ENCODE results near the gene BTLA. TPM values are rescaled to one million over a fixed set of nuclear protein-coding genes. Genes with fewer than 3 reads are reported as not detected.

BTLA gene
- total RNA-seq (2013): 1.1 TPM
- polyA plus RNA-seq (under 1 TPM in 1 of 3 donors, not detected in 2; 0.05 TPM), polyA minus RNA-seq (0.16 TPM in 1 of 2 replicates, not detected in the other), total RNA-seq (0 to 2.1 (median 0.43) reads per million in 11 experiments)

- Mint-ChIP-seq H3K4me3 (no peak within 1 kb of the TSS), H3K36me3 (no peaks in the 10 kb centered on the region), H3K9me3 (peaks cover 0 to 4% (median 4%) of the 10 kb centered on the region in 7 donors), H3K27ac (peak within 1 kb of the TSS in 2 of 7 donors; percentile 22 to 73), H3K27me3 (ENCODE audit: low read depth in 3 of 3) (no peaks in the 10 kb centered on the region), H3K4me1 (peaks cover 33% of the 10 kb centered on the region)
- peaks cover 17 to 20% of the 10 kb centered on the region in 2 donors for H3K4me1 ChIP-seq (ENCODE audit: control insufficient read depth in 1 of 2, insufficient read depth in 2 of 2, low read length in 2 of 2)
- H4K20me1 ChIP-seq (ENCODE audit: insufficient read depth, low read length): no peaks in the 10 kb centered on the region
- intact Hi-C loops (cut with micrococcal nuclease): no loop called here
- no peaks in the 10 kb centered on the region for H3K9me3 ChIP-seq (replicated peaks in 1 of 2; ENCODE audit: control insufficient read depth in 1 of 2, insufficient read depth in 1 of 2, low read length in 2 of 2)
- no peaks in the 10 kb centered on the region for H3K27me3 ChIP-seq (ENCODE audit: control insufficient read depth in 2 of 2, insufficient read depth in 2 of 2, low read length in 2 of 2)
- H3K9ac ChIP-seq (ENCODE audit: insufficient read depth, low read length, poor library complexity, severe bottlenecking): no peak within 1 kb of the TSS
- H3K4me2 ChIP-seq (replicated peaks; ENCODE audit: extremely low read depth, low read length, poor library complexity, severe bottlenecking): no peak within 1 kb of the TSS
- 83% methylated on average over 5 of the region's 12 CpGs for WGBS (ENCODE audit: insufficient coverage)
- peak within 1 kb of the TSS; percentile 25 for H2AFZ ChIP-seq (ENCODE audit: insufficient read depth, low read depth, low read length, poor library complexity, severe bottlenecking)
- no peak within 1 kb of the TSS for H3K4me3 ChIP-seq (replicated peaks in 1 of 3; ENCODE audit: low read depth in 2 of 3, low read length in 3 of 3)
- TF ChIP-seq, protein P1, sequence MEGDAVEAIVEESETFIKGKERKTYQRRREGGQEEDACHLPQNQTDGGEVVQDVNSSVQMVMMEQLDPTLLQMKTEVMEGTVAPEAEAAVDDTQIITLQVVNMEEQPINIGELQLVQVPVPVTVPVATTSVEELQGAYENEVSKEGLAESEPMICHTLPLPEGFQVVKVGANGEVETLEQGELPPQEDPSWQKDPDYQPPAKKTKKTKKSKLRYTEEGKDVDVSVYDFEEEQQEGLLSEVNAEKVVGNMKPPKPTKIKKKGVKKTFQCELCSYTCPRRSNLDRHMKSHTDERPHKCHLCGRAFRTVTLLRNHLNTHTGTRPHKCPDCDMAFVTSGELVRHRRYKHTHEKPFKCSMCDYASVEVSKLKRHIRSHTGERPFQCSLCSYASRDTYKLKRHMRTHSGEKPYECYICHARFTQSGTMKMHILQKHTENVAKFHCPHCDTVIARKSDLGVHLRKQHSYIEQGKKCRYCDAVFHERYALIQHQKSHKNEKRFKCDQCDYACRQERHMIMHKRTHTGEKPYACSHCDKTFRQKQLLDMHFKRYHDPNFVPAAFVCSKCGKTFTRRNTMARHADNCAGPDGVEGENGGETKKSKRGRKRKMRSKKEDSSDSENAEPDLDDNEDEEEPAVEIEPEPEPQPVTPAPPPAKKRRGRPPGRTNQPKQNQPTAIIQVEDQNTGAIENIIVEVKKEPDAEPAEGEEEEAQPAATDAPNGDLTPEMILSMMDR (IDR thresholded peaks at IDR 0.05): no peak
- no peaks in the 10 kb centered on the region for H3K79me2 ChIP-seq (ENCODE audit: insufficient read depth, low read length)
- no peaks in the 10 kb centered on the region for H3K36me3 ChIP-seq (replicated peaks in 1 of 2; ENCODE audit: control insufficient read depth in 1 of 2, insufficient read depth in 2 of 2, low read length in 2 of 2)
- no peak for DNase-seq
- H3K27ac ChIP-seq (ENCODE audit: low read depth in 1 of 2, low read length in 2 of 2): no peak within 1 kb of the TSS
Observed at GRCh38 chr3:112498914-112499711, at the start of gene BTLA. Gene BTLA, minus strand, starts transcription at chr3:112499472. Its CDS starts 114 bp downstream, at chr3:112499358.

- H3K36me3 Mint-ChIP-seq: peaks cover 66 to 69% of the 10 kb centered on the region in 2 donors
- intact Hi-C loops (cut with micrococcal nuclease): no loop called here
Observed at GRCh38 chr3:112546216-112546759, 47.0 kb upstream of the BTLA start.

More at GRCh38 chr3:112546216-112546759, 47.0 kb upstream of the BTLA start:
- WGBS (ENCODE audit: insufficient coverage): 84% methylated on average over 4 of the region's 5 CpGs
- DNase-seq: no peak
- Histone ChIP-seq H3K36me3 (replicated peaks in 1 of 2; ENCODE audit: control insufficient read depth in 1 of 2, insufficient read depth in 2 of 2, low read length in 2 of 2) (peaks cover 82 to 99% of the 10 kb centered on the region in 2 donors), H3K79me2 (ENCODE audit: insufficient read depth, low read length) (peaks cover 95% of the 10 kb centered on the region), H2AFZ (ENCODE audit: insufficient read depth, low read depth, low read length, poor library complexity, severe bottlenecking) (no peak overlapping the region), H3K9ac (ENCODE audit: insufficient read depth, low read length, poor library complexity, severe bottlenecking) (no peak overlapping the region), H4K20me1 (ENCODE audit: insufficient read depth, low read length) (peaks cover 98% of the 10 kb centered on the region), H3K27ac (ENCODE audit: low read depth in 1 of 2, low read length in 2 of 2) (peak overlapping the region in 1 of 2 donors; percentile 9), H3K4me2 (replicated peaks; ENCODE audit: extremely low read depth, low read length, poor library complexity, severe bottlenecking) (no peak overlapping the region), H3K4me1 (ENCODE audit: control insufficient read depth in 1 of 2, insufficient read depth in 2 of 2, low read length in 2 of 2) (no peaks in the 10 kb centered on the region), H3K27me3 (ENCODE audit: control insufficient read depth in 2 of 2, insufficient read depth in 2 of 2, low read length in 2 of 2) (no peaks in the 10 kb centered on the region), H3K9me3 (replicated peaks in 1 of 2; ENCODE audit: control insufficient read depth in 1 of 2, insufficient read depth in 1 of 2, low read length in 2 of 2) (no peaks in the 10 kb centered on the region), H3K4me3 (replicated peaks in 1 of 3; ENCODE audit: low read depth in 2 of 3, low read length in 3 of 3) (no peak overlapping the region)
- no peaks in the 10 kb centered on the region for H3K27me3 Mint-ChIP-seq (ENCODE audit: low read depth in 3 of 3)
- H3K27ac Mint-ChIP-seq: peak overlapping the region in 1 of 7 donors; percentile 9
- H3K9me3 Mint-ChIP-seq: no peaks in the 10 kb centered on the region
- peaks cover 10% of the 10 kb centered on the region for H3K4me1 Mint-ChIP-seq
- TF ChIP-seq, protein P1 (IDR thresholded peaks at IDR 0.05): no peak
- no peak overlapping the region for H3K4me3 Mint-ChIP-seq

Measured in CD14-positive monocyte (primary cell).